ENCODE measurements around the gene CYSLTR2.

CYSLTR2 gene

GRCh38 chr13:48653472-48653939, at the start of gene CYSLTR2:
Gene CYSLTR2 (plus strand): TSS chr13:48653929. CDS start chr13:48706818, 52,889 bp downstream.
- DNase-seq (ENCODE audit: low read depth): no peak

DNA sequence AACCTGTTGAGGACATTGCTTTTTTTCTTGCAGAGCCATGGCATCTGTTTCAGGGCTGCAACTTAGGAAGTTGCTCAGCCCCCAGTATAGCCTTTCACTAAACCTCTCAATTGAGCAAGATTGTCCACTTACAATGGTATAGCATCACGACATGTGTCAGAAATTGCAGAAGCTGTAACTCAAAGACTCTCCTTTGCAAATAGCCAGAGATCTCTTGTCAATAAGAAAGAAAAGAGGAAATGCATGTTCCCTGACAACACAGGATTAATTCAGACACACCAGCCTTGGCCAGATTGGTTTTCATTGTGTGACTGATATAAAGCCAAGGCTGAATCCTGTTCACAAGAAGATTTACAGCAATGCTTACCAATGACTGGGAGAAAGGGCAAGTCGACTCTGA, 38.7 kb upstream of the CYSLTR2 start:
- DNase-seq (ENCODE audit: low read depth): no peak

DNA sequence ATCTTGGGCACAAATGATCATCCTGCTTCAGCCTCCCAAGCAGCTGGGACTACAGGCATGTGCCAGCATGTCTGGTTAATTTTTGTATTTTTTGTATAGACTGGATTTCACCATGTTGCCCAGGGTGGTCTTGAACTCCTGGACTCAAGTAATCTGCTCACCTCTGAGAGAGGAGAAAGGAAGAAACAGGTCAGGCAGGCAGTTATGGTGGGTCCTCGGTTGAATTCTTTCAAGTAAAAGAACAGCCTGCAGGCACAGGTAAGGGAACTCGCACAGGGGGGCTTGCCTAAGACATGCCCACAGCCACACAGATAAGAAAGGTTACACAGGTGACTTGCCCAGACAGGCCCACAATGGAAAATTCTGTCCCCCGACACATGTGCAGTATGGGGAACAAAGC, 34.8 kb upstream of the CYSLTR2 start:
- no peak for DNase-seq (ENCODE audit: low read depth)

- DNase-seq (ENCODE audit: low read depth): no peak
These were observed 32.7 kb upstream of the CYSLTR2 start for GRCh38 chr13:48621056-48621455.

GRCh38 chr13:48624016-48624415, 29.7 kb upstream of the CYSLTR2 start:
- DNase-seq (ENCODE audit: low read depth): no peak

- DNase-seq (ENCODE audit: low read depth): no peak
These were observed 28.9 kb upstream of the CYSLTR2 start for GRCh38 chr13:48624858-48625257.

DNA sequence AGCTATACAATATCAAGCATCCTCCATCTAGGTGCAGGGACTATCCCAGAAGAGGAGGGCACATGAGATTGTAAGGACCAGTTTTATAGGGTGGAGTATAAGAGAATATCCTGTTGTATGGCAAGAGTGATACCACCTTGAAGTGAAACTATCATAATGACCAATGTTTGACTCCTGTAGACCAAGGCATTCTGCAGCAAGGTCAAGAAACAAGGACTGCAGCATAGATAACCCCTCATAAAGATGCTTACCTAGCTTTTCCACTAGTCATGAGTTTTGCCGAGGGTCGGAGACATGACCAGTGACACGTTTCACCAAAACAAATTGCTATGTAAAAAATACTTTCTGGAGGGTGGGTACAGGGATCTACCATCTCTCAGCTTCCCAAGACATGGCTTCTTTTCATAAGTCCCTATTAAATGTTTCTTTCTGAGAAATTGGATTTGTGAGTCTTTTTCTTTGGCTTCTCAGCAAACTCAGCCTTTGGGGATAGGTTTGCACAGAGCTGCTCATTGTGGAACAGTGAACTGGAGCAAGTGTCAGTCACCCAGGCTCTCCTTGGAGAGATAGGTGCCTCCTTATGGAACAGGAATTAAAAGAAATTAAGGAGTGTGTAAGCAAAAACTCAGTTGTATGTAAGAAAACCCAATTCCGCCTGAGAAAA, 28.2 kb upstream of the CYSLTR2 start:
- no peak for DNase-seq (ENCODE audit: low read depth)

- DNase-seq (ENCODE audit: low read depth): no peak
These were observed 27.7 kb upstream of the CYSLTR2 start for GRCh38 chr13:48626077-48626449.

DNA sequence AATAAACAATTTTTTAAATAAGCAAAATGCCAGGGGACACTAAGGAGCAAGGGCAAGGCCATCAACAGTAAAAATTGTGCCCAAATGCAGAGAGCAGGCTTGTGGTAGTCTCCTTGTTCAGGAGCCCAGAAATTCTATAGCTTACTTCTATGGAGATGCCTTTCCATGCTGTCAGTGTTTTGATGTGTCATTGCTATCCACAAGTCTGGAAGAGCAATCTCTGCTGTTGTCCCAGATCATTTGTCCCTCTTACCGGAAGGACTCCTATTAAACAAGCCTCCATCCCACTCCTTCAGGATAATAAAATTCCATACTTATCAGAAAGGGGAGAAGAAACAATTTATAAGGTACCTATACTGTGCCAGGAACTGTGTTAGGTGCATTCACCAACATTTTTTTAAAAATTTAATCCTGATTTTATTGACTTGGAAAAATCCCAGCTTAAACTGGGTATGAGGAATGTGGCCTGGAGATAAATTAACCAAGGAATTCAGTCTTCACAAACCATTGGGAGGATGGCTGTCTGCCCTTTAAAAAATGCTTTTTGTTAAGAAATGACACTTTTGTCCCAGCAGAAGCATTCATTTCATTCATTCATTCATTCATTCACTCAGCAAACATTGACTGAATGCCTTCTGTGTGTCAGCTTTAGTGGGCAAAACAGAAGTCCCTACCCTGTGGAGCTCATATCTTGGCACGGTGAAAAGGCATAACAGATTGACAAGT, 26.8 kb upstream of the CYSLTR2 start:
- DNase-seq (ENCODE audit: low read depth): no peak

DNA sequence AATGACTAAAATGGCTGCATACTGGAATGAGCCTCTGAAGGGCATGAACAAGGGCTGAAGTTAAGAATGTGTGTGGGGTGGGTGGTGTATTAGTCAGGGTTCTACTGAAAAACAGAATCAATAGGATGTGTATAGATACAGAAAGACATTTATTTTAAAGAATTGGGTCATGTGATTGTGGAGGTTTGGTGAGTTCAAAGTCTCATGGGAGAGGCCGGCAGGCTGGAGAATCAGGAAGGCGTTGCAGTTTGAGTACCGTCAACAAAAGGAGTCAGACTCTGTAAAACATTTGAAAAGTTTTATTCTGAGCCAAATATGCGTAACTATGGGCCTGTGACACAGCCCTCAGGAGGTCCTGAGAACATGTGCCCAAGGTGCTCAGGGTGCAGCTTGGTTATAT, 24.5 kb upstream of the CYSLTR2 start:
- no peak for DNase-seq (ENCODE audit: low read depth)

GRCh38 chr13:48630291-48630690, 23.4 kb upstream of the CYSLTR2 start:
- DNase-seq (ENCODE audit: low read depth): no peak

DNA sequence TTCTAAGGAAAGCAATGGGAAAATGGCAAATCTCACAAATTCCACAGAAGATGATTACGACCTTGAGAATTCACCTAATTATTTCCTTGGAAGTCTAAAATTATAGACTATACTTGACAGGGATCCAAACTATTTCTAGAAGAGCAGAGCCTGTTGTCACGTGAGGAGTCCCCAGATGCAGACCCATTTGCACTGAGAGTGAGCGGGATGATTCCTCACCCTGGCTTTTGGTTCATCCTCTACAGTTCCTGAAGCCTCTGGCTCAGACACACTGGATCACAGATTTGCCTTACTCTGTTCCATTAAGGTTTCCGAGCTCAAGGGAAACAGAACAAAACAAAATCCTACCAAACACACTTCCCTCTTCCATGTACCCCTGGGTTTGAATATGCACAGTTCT, 23.0 kb upstream of the CYSLTR2 start:
- no peak for DNase-seq (ENCODE audit: low read depth)

- DNase-seq (ENCODE audit: low read depth): no peak
These were observed 22.3 kb upstream of the CYSLTR2 start for GRCh38 chr13:48631441-48631840.

- no peak for DNase-seq (ENCODE audit: low read depth)
These were observed 20.0 kb upstream of the CYSLTR2 start for GRCh38 chr13:48633700-48634099.

- no peak for DNase-seq (ENCODE audit: low read depth)
These were observed 19.1 kb upstream of the CYSLTR2 start for GRCh38 chr13:48634636-48635035.

DNA sequence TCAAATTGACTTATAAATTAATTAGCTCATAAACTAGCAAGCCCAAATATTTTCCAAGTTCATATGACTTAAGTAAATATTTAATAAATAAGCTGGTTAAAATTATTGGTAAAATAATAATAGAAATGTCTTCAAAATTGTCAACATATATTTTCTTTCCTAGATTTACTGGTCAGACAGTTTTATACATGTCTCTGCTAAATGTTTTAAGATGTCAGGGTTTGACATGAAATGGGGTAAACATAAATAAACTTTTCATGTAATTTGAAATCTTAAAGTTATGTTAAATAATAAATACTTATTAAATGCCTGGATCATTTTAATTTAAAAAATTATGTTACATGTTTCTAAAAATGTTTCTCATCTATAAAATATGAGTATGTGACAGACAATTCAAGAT, 18.3 kb upstream of the CYSLTR2 start:
- no peak for DNase-seq (ENCODE audit: low read depth)

GRCh38 chr13:48636550-48636949, 17.2 kb upstream of the CYSLTR2 start:
- no peak for DNase-seq (ENCODE audit: low read depth)

DNA sequence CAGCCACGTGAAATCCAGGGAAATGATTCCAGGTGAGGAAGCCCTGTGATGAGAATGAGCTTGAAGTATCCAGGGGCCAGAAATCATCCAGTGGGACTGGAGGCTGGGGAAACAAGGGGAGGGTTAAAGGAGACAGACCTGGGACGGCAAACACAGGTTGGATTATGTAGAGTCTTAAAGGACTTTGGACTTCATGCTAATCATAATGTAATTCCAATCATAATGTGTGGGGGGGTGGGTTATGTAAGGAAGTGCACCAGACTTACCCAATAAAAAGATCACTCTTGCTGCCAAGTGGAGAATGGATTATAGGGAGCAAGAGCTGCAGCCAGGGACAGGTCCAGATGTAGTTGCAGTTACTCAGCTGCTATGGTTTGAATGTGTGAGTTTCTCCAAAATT, 16.1 kb upstream of the CYSLTR2 start:
- DNase-seq (ENCODE audit: low read depth): no peak

- no peak for DNase-seq (ENCODE audit: low read depth)
These were observed 13.0 kb upstream of the CYSLTR2 start for GRCh38 chr13:48640767-48641166.

- no peak for DNase-seq (ENCODE audit: low read depth)
These were observed 12.3 kb upstream of the CYSLTR2 start for GRCh38 chr13:48641404-48641803.

- DNase-seq (ENCODE audit: low read depth): no peak
These were observed 11.7 kb upstream of the CYSLTR2 start for GRCh38 chr13:48642061-48642460.

- no peak for DNase-seq (ENCODE audit: low read depth)
These were observed 10.6 kb upstream of the CYSLTR2 start for GRCh38 chr13:48643159-48643558.

GRCh38 chr13:48644141-48644540, 9.6 kb upstream of the CYSLTR2 start:
- DNase-seq (ENCODE audit: low read depth): no peak

DNA sequence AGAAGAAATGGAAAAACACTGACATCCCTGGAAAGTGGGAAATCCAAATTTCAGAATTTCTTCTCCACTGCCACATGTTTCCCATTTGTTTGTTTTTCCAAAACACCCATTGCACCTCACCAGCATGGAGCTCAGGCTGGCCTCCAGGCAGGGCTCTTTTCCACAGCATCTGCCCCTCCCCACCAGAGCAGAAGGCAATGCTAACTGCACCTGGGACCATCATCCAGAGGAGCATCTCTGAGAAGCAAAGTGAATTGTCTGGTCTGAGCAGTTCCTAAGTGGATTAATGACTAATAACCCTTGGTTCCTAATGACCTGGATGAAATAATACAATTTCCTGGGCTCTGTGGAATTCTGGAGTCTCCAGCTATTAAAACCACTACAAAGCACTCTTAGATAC, 8.8 kb upstream of the CYSLTR2 start:
- no peak for DNase-seq (ENCODE audit: low read depth)

All from stimulated activated CD8-positive, alpha-beta memory T cell treated with anti-CD3 and anti-CD28 coated beads, Interleukin-12 subunit alpha, Interleukin-12 subunit beta, amount 100 ng/mL, for 1 hour (primary cell).